Esophagus squamous epithelium (tissue), 5 donors: ENCODE data around the gene DCUN1D3. TPM values are rescaled to one million over a fixed set of nuclear protein-coding genes. Genes with fewer than 3 reads are reported as not detected.

Experiments
- DNase-seq: peaks from one replicate; lab custom pipeline; 2025; lab: John Stamatoyannopoulos, UW
- H3K27ac ChIP-seq, 4 donors: fragments of 200-600 bp; sonication (generic); one replicate each; pipeline ENCODE4 v1.5.1; 2016 to 2019; ENCODE audit warnings: mild to moderate bottlenecking in 1 of 4
- H3K27me3 ChIP-seq, 4 donors: fragments of 200-600 bp; sonication (generic); 1 replicate in 3 of 4; 2 replicates in 1 of 4; pipeline versions ENCODE4 v1.5.1 to v1.6.0; 2017 to 2021; ENCODE audit warnings: antibody characterized with exemption in 1 of 4
- H3K36me3 ChIP-seq, 3 donors: fragments of 200-600 bp; sonication (generic); one replicate each; pipeline ENCODE4 v1.5.1; 2016 to 2019
- H3K4me1 ChIP-seq, 3 donors: fragments of 200-600 bp; sonication (generic); one replicate each; pipeline ENCODE4 v1.5.1; 2017 to 2019
- H3K4me3 ChIP-seq, 4 donors: fragments of 200-600 bp; sonication (generic); 1 replicate in 3 of 4; 2 replicates in 1 of 4; pipeline ENCODE4 v1.5.1; 2016 to 2019; ENCODE audit warnings: mild to moderate bottlenecking in 2 of 4, moderate library complexity in 1 of 4
- H3K9me3 ChIP-seq, 3 donors: fragments of 200-600 bp; sonication (generic); one replicate each; pipeline ENCODE4 v1.5.1; 2016 to 2019
- CTCF ChIP-seq, 6 experiments: fragments of 450-650 bp in 4 of 6; fragments of 200-600 bp in 2 of 6; sonication (generic) in 2 of 6; IDR thresholded peaks; one replicate each; pipeline ENCODE4 v1.5.1; 2016 to 2019; ENCODE audit warnings: antibody characterized with exemption in 6 of 6, mild to moderate bottlenecking in 4 of 6, moderate library complexity in 4 of 6
- POLR2A ChIP-seq, 4 donors: fragments of 450-650 bp; IDR thresholded peaks; one replicate each; pipeline ENCODE4 v1.6.1; 2017; ENCODE audit warnings: antibody characterized with exemption in 4 of 4, mild to moderate bottlenecking in 4 of 4, moderate library complexity in 3 of 4
- whole genome bisulfite sequencing, 2 donors: methylation state at CpG; one replicate each; pipeline ENCODE4 v1.1.5; 2018; 5-methylcytosine and 5-hydroxymethylcytosine counted together
- intact Hi-C: fragments of 100-400 bp; cut with DNase I; formaldehyde crosslinking; loops from one replicate; pipeline ENCODE4 v1.15.0; 2022
- total RNA-seq, 4 donors: library from RNA; depleted of rRNA; stranded (reverse); fragments of >200 nt; gene quantifications; one replicate each; pipeline ENCODE4 v1.1.0, GENCODE V29; 2016
- donor health status: DM: yes; HTN: yes; CAD: no.

The DCUN1D3 gene
- total RNA-seq, 4 donors from 2014 or later, result 14.5 to 37.2 (median 19.4) TPM

GRCh38 chr16:20920091-20920490 lies 19.9 kb upstream of the DCUN1D3 start:
- DNase-seq, result no peak
- H3K36me3 ChIP-seq, result peaks cover 0 to 26% (median 0%) of the 10 kb centered on the region in 3 donors
- no peak overlapping the region for H3K27ac ChIP-seq
- no peaks in the 10 kb centered on the region for H3K9me3 ChIP-seq
- intact Hi-C loops, result no loop called here
- H3K27me3 ChIP-seq, result no peaks in the 10 kb centered on the region
- WGBS, 2 donors, result 82 to 84% methylated on average over 5 of the region's 5 CpGs
- TF ChIP-seq CTCF (IDR thresholded peaks at IDR 0.05) (no peak), POLR2A (IDR thresholded peaks at IDR 0.05) (no peak)
- peaks cover 0 to 2% (median 0%) of the 10 kb centered on the region in 3 donors for H3K4me1 ChIP-seq
- no peak overlapping the region for H3K4me3 ChIP-seq

GRCh38 chr16:20918486-20919239 lies 18.5 kb upstream of the DCUN1D3 start:
- DNase-seq, result no peak

GRCh38 chr16:20916942-20917341 lies 16.8 kb upstream of the DCUN1D3 start:
- 82 to 89% methylated on average over 4 of the region's 4 CpGs for WGBS, 2 donors
- H3K27ac ChIP-seq, result no peak overlapping the region
- intact Hi-C loops, result loop anchor here (10.0 kb wide), 1 partner anchor 62 kb away; no protein-coding TSS in a partner anchor
- H3K4me3 ChIP-seq, result no peak overlapping the region
- TF ChIP-seq CTCF (IDR thresholded peaks at IDR 0.05) (no peak), POLR2A (IDR thresholded peaks at IDR 0.05) (no peak)
- peaks cover 0 to 6% (median 0%) of the 10 kb centered on the region in 3 donors for H3K36me3 ChIP-seq
- DNase-seq, result no peak
- H3K4me1 ChIP-seq, result peaks cover 0 to 22% (median 3%) of the 10 kb centered on the region in 3 donors
- H3K9me3 ChIP-seq, result no peaks in the 10 kb centered on the region
- no peaks in the 10 kb centered on the region for H3K27me3 ChIP-seq

More at GRCh38 chr16:20918486-20919239, 18.5 kb upstream of the DCUN1D3 start:
- intact Hi-C loops, result loop anchor here (10.0 kb wide), 1 partner anchor 64 kb away; no protein-coding TSS in a partner anchor
- H3K4me1 ChIP-seq, result peaks cover 0 to 5% (median 2%) of the 10 kb centered on the region in 3 donors
- no peak overlapping the region for H3K4me3 ChIP-seq
- H3K27me3 ChIP-seq, result no peaks in the 10 kb centered on the region
- 54 to 74% methylated on average over 4 of the region's 4 CpGs for WGBS, 2 donors
- peaks cover 0 to 15% (median 0%) of the 10 kb centered on the region in 3 donors for H3K36me3 ChIP-seq
- no peak for TF ChIP-seq CTCF (IDR thresholded peaks at IDR 0.05)
- no peaks in the 10 kb centered on the region for H3K9me3 ChIP-seq
- H3K27ac ChIP-seq, result no peak overlapping the region

- Histone ChIP-seq H3K36me3 (peaks cover 0 to 5% (median 0%) of the 10 kb centered on the region in 3 donors), H3K9me3 (no peaks in the 10 kb centered on the region), H3K27ac (no peak overlapping the region), H3K4me3 (no peak overlapping the region), H3K4me1 (peaks cover 0 to 29% (median 9%) of the 10 kb centered on the region in 3 donors), H3K27me3 (no peaks in the 10 kb centered on the region)
- TF ChIP-seq POLR2A (IDR thresholded peaks at IDR 0.05), result no peak
- TF ChIP-seq CTCF (IDR thresholded peaks at IDR 0.05), result no peak
- intact Hi-C loops, result loop anchor here (10.0 kb wide), 1 partner anchor 61 kb away; no protein-coding TSS in a partner anchor
- WGBS, 2 donors, result 93 to 95% methylated on average over 10 of the region's 10 CpGs
- DNase-seq, result no peak
Observed at GRCh38 chr16:20916289-20916688, 16.1 kb upstream of the DCUN1D3 start.

GRCh38 chr16:20911361-20911760 lies 11.2 kb upstream of the DCUN1D3 start:
- Histone ChIP-seq H3K4me3 (no peak overlapping the region), H3K36me3 (peaks cover 0 to 4% (median 0%) of the 10 kb centered on the region in 3 donors), H3K4me1 (peaks cover 0 to 58% (median 22%) of the 10 kb centered on the region in 3 donors), H3K27me3 (no peaks in the 10 kb centered on the region), H3K9me3 (no peaks in the 10 kb centered on the region), H3K27ac (peak overlapping the region; percentile 71 to 88 (median 80))
- TF ChIP-seq POLR2A (IDR thresholded peaks at IDR 0.05) (no peak), CTCF (IDR thresholded peaks at IDR 0.05) (no peak)
- intact Hi-C loops, result loop anchor here (10.0 kb wide), 1 partner anchor 57 kb away; no protein-coding TSS in a partner anchor
- WGBS, 2 donors, result 47 to 64% methylated on average over 1 of the region's 1 CpG
- DNase-seq, result no peak
